GM18502 (cell line): ENCODE data around the gene FNDC3A.
"Not testable (repeated sequence)": the region's sequence is repeated elsewhere in the genome, so short reads cannot be mapped to it uniquely, and the experiment has no call there.

Experiments used
- ATAC-seq: cut with Tn5 transposase; IDR thresholded peaks from one replicate; pipeline ENCODE4 v1.9.1; 2021; ENCODE audit warnings: mild to moderate bottlenecking; ENCODE audit not compliant: unreplicated experiment, poor library complexity

FNDC3A gene

DNA sequence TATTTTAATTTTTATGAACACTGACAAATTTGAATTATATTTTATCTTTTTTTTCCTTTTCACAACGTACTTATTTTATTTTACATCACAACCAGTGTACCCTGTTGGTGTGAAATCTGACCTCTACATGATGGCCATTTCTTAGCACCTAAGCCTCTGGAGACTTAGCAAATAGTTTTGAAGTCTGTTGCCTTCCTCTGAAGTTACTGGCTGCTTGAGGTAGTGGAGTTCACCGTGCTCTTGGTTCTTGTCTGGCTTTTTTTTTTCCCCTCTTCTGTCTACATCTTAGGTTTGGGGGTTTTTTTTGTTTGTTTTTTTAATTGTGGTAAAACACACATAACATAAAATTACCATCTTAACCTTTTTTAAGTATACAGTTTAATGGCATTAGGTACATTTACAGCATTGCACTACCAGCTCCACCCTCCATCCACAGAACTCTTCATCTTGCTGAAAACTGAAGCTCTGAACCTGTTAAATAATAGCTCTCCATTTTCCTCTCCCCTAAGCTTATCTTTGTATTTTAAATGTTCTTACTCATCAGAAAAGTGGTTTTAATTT lies 150.3 kb downstream of the FNDC3A start:
- ATAC-seq, result no peak

DNA sequence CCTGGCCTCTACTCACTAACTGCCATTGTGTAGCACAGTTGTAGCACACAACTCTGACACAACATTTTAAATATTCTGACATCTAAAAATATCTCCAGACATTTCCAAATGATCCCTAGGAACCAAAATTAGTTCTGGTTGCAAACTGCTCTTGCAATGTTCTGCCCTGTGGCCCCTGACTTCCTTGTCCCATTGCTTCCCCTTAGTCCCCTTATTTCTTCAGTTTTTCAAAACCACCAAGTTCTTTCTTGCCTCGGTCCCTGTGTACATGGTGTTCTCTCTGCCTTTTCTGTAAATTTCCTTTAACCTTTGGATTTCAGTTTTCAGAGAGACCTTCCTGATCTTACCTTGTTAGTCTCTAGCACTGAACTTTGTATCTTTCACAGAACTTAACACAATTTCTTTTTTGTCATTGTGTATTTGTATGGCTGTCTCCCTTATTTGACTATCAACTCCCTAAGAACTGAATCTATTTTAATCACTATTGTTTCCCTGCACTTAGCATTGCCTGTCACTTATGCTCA lies 156.8 kb downstream of the FNDC3A start:
- ATAC-seq, result no peak

DNA sequence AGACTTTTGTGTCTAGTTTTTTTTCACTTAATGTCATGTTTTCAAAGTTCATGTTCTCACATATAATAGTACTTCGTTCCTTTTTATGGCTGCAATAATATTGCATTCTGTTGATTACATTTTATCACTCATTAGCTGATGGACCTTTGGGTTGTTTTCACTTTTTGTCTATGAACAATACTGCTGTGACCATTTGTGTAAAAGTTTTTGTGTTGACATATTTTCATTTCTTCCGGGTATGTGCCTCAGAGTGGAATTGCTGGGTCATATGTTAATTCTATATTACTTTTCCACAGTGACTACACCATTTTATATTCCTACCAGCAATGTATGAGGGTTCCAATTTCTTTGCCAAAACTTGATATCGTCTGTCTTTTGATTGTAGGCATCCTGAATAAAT lies 158.6 kb downstream of the FNDC3A start:
- no peak for ATAC-seq

DNA sequence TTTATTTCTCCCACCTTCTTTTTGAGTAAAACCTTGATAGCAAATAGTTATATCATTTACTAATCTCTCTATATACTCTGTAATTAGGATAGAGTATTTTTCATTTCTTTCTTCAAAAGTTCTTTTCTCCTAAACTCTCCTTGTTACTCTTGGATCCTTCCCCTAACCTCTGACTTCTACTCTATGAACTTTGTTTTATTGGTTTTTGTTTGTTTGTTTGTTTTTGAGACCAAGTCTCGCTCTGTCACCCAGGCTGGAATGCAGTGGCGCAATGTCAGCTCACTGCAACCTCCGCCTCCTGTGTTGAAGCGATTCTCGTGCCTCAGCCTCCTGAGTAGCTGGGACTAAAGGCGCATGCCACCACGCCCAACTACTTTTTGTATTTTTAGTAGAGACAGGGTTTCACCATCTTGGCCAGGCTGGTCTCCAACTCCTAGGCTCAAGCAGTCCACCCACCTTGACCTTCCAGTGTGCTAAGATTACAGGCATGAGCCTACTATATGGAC lies 161.5 kb downstream of the FNDC3A start:
- not testable (repeated sequence) for ATAC-seq

DNA sequence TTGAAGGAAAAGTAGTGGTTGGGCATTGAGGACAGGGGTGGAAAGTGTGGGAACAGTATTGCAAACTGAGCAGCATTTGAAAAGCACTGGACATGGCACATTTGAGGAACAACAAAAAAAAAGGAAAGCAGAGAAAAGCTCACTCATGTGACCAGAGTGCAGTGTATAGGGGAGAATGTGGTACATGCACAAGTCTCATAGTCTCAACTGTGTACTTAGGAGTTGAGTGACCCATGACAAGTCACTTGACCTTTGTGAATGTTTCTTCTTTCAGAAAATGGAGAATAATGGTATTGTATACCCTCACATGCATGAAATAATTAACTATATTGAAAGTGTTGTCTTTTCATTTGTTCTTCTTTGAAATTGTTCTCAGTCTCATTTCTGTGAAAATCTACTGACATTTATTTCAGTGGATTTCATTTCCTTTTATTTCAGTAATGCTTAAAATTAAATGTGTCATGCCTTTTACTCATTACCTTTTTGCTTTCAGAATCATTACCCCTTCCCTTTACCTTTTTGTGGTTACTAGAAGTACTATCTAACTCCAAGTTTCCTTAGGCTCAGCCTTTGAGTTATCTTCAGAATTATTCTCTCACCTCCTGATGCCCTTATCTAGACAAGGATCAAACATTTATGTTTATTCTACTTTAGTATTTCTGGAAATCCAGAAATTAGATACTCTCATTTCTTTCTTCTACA lies 165.3 kb downstream of the FNDC3A start:
- ATAC-seq, result no peak

DNA sequence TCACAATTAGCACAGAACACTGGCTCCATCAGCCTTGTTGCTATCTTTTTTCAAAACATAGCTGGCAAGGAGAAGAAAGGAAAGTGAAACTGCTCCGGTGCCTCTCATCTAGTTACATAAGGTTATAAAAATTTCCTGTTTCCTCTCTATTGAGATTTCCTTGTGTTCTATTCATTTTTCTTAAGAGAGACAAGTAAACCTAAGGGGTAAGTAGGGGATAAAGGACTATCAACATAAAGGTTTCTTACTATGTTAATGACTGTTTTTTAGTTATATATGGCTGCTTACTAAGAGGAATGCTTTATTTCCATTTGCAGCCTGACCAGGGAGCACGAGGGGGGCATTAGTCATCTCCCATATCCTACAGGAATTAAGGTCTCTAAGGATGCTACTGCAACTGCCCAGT lies 171.2 kb downstream of the FNDC3A start:
- ATAC-seq, result no peak

DNA sequence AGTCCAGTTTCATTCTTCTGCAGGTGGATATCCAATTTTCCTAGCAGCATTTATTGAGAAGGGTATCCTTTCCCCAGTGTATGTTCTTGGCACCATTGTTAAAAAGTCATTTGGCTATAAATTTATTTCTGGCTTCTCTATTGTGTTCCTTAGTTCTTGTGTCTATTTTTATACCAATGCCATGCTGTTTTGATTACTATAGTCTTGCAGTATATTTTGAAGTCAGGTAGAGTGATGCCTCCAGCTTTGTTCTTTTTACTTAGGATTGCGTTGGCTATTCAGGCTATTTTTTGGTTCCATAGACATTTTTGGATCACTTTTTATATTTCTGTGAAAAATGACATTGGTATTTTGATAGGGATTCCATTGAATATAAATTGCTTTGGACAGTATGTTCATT lies 172.7 kb downstream of the FNDC3A start:
- ATAC-seq, result no peak

DNA sequence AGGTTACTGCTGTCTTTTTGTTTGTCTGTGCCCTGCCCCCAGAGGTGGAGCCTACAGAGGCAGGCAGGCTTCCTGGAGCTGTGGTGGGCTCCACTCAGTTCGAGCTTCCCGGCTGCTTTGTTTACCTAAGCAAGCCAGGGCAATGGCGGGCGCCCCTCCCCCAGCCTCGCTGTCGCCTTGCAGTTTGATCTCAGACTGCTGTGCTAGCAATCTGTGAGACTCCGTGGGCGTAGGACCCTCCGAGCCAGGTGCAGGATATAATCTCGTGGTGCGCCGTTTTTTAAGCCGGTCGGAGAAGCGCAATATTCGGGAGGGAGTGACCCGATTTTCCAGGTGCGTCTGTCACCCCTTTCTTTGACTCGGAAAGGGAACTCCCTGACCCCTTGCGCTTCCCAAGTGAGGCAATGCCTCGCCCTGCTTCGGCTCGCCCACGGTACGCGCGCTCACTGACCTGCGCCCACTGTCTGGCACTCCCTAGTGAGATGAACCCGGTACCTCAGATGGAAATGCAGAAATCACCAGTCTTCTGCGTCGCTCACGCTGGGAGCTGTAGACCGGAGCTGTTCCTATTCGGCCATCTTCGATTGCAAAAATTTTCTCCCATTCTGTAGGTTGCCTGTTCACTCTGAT lies 182.4 kb downstream of the FNDC3A start:
- not testable (repeated sequence) for ATAC-seq

DNA sequence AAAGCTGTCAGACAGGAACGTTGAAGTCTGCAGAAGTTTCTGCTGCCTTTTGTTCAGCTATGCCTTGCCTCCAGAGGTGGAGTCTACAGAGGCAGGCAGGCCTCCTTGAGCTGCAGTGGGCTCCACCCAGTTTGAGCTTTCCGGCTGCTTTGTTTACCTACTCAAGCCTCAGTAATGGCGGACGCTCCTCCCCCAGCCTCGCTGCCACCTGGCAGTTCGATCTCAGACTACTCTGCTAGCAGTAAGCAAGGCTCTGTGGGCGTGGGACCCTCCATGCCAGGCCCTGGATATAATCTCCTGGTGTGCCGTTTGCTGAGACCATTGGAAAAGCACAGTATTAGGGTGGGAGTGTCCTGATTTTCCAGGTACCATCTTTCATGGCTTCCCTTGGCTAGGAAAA lies 187.4 kb downstream of the FNDC3A start:
- ATAC-seq, result not testable (repeated sequence)

DNA sequence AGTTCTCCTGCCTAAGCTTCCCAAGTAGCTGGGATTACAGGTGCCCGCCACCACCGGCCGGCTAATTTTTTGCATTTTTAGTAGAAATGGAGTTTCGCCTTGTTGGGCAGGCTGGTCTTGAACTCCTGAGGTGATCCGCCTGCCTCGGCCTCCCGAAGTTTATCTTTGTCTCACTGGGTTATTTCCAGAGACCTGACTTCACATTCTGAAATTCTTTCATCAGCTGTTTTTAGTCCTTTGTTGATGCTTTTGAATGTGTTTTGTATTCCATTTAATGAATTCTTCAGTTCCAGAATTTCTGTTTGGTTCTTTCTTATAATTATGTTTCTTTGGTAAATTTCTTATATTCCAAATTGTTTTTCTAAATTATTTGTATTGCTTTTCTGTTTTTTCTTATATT lies 189.0 kb downstream of the FNDC3A start:
- no peak for ATAC-seq

DNA sequence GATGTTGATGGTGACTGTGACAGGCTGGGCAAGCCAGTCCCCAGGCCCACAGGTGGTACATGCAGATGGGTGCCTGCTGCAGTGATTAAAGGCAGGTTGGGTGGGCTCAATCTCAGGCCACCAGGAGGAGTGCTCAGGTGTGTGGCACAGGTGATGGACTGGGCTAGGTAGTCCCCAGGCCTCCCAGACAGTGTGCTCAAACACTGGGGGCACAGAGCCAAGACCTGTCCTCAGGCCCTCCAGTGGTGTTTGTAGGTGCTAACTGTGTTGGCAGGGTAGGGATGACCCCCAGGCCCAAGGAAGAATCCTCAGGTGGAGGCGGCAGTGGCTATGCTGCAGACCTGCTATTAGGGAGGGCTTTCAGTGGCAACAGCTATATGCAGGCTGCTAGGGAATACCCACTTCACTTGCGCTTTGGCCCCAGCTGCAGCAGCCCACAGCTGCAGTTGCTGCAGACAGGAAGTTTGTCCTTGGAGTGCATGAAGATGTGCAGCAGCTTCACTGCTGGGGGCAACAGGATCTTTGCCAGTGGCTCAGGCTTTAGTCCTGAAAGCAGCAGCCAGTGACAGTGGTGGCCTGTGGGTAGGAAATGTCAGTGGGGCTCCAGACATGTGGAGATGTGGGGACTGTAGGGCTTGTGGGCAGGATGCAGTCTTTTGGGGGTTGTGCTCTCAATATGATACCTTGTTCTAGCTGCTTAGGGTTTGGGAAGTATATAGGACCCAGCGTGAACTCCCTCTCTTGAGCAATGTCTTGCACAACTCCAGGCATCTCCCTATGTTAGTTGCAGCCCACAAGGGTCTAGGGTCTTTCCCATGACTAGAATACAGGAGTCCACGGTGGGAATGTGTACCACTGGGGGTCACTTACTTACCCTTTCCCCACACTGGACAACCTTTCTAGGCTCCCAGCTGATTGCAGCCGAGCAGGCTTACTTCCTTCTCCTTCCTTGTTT lies 190.4 kb downstream of the FNDC3A start:
- ATAC-seq, result no peak

DNA sequence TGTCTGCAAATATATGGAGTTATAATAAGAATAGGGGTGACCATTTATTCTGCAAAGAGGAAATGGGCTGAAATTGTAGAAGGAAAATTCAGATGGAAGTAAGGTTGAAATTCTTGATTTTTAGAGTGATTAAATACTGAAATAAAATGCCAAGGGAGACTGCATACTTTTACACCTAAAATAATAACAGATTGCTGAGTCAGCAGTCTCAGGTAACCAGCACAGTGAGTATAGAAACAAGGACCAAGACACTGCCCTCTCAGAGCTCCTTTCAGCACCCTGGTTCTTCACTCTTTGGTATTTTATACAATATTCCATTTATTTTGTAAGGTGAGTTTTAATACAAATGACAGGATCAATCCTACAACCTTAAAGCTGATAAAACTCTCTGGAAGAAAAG lies 195.6 kb downstream of the FNDC3A start:
- no peak for ATAC-seq

DNA sequence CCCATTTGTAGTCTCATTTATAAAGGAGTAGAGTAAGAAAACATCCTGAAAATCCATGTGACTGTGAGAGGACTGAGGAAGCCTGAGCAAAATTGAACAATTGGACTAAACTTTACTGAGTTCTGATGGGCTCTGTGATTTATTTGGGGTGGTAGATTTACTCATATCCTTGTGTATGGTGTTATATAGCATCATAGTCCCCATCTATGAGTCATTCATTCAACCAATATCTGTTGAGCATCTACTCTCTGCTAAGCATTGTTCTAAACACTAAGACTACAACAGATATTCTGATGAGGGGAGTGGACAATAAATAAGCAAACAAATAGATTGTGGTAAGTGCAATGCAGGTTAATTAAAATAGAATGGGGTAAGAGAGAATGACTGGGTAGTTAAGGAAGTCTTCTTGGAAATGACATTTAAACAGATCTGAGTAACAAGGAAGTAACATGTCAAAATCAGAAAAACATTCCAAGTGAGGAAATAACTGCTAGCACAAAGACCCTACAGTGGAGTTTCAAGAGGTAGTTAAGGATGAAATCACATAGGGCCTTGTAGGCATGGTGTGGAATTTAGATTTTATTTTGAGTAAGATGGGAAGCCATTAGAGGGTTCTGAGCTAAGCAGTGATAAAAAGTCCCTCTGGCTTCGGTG lies 208.1 kb downstream of the FNDC3A start:
- ATAC-seq, result no peak

DNA sequence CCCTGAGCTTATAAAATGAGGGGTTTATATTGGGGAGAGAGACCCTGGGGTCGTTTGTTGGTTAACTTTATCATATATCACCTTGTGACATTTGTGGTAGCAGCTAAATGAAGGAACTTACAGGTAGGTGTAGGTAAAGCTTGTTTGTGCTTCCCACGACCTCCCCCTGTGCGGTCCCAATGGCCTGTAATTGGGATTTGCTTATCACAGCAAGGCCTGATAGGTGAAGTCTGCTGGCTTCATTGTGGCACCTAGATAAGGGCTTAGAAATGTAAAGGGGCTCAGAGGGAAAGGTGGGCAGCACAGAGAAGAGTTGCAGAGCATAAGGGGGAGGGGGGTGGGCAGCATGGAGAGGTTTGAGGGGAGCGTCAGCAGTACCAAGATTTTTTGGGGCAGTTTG lies 208.9 kb downstream of the FNDC3A start:
- ATAC-seq, result no peak

DNA sequence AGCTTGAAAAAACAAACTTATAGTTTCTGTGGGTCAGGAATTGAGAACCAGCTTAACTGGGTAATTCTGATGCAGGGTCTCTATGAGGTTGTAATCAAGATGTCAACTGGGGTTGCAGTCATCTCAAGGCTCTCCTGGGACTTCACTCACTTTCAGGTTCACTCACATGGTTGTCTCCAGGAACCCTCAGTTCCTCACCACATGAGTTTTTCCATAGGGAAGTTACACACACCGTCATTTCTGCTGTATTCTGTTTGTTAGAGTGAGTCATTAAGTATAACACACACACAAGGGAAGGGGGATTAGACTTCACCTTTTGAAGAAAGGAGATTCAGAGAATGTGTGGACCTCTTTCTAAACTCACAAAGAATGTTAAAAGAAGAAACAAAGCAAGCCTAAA lies 209.6 kb downstream of the FNDC3A start:
- ATAC-seq, result peak; percentile 49

DNA sequence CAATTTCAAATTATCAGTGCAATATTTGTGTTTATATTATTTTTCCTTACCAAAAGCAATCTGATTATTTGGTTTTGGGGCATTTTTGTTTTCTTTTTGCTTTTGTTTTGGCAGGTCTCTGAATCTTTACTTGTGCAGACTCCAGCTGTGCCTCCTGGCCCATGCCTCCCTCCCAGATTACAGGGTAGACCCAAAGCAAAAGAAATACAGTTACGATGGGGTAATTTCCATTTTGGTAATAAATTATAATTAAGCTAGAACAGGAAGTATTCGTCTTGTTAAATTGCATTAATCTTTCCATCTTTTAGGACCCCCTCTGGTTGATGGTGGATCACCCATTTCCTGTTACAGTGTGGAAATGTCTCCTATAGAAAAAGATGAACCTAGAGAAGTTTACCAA lies 215.2 kb downstream of the FNDC3A start:
- no peak for ATAC-seq

DNA sequence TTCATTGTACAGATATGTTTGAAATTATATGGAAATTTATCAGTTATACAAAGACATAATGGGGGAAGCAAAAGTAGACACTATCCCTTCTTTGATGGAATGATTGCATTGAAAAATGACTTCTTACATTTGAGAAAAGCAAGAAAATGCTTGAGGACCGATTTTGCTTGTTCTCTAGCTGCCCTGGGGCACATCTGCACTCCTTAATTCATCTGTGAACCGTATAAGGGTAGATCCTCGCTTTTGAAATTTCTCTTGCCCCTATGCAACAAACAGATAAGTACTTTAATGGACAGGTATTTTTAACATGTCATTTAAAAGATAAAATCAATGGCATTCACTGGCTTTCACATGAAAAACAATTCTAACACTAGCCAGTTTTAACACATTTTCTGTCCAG lies 230.9 kb downstream of the FNDC3A start:
- ATAC-seq, result no peak

DNA sequence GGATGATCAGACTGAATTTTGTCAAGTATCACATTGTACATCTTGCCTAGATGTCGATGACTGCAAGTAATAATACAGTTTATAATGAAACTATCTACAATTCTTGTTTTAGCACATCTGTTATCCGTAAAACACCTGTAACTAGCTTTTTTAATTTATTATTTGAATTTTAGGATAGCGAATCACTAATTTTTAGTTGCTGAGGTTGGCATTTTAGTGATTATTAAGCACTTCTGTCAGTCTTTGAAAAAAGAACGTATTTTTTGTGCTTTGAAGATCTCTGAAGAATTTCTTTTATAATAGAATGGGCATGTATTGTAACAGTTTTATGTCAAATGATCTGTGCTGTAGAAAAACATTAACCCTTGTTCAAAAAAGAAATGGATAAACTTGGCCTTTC lies 232.9 kb downstream of the FNDC3A start:
- ATAC-seq, result no peak

DNA sequence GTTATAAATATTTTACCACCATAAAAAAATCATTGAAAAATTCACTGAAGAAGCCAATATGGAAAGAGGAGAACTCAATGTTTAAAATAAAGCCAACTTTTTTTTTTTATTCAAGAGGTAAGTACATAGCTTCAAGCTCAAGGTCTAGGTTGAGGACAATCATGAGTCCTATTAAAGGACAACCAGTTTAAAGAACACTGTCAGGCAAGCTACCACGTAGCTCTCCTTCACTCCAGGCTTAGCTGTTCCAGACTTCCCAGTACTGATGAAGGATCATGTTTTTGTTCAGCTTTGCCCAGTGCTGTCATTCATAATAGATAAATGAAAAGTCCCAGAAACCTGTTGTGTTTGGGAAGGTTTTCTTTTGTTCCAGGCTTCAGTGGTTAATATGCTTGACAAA lies 234.4 kb downstream of the FNDC3A start:
- no peak for ATAC-seq

DNA sequence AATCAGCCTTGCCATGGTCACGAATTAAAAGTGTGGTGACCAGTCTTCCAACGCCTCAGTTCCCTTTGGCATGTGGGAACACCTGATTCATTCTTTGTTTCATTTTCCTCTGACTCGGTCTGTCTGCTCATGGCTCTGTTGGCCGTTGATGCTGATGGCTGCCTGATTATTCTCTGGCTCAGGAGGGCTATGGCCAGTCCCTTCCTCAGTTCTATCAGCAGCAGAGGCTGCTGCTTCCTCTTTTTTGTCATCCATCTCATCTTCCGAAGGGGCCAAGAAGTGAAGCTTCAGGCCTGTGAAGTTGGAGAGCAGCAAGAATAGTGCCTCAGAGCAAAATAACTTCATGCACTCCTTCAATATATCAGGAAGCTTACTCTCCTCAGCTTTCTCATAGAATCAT lies 235.0 kb downstream of the FNDC3A start:
- no peak for ATAC-seq
